ENCODE results near the gene CCN5.

CCN5 gene

DNA sequence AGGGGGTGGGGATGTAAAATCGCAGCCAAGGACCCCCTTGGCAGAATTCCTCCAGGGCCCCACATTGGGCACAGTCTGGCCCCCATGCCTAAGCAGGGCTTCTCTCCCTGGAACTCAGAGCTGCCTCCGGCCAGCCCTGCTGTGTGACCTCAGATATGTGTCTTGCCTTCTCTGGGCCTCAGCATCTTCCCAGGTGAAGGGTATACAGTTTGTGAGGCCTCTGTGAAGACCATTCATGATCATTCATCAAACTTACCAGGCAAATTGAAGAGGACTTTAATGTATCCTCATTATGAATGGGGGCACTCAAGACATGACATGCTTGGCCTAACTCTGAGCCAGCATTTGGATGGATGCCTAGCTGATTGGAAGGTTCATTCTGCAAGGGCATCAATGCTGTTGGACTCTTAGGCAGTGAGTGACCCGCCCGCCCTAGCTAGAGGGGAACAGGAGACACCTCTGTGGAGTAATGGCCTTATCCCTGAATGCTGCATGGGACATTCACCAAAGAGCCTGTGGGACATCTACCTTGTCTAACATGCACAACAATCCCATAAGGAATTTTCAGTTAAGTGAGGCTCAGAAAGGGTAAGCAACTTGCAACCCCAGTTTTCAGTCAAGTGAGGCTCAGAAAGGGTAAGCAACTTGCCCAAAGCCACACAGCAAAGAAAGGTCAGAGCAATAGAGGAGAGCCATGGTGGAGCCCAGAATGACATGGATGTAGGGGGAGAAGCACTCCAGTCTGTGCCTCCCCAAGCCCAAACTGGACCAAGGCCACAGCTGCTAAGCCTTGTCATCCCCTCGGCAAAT is 535 bp downstream of the CCN5 start:
- DNase-seq (ENCODE audit: extremely low read depth in 1 of 2, low read depth in 1 of 2) = no peak

DNA sequence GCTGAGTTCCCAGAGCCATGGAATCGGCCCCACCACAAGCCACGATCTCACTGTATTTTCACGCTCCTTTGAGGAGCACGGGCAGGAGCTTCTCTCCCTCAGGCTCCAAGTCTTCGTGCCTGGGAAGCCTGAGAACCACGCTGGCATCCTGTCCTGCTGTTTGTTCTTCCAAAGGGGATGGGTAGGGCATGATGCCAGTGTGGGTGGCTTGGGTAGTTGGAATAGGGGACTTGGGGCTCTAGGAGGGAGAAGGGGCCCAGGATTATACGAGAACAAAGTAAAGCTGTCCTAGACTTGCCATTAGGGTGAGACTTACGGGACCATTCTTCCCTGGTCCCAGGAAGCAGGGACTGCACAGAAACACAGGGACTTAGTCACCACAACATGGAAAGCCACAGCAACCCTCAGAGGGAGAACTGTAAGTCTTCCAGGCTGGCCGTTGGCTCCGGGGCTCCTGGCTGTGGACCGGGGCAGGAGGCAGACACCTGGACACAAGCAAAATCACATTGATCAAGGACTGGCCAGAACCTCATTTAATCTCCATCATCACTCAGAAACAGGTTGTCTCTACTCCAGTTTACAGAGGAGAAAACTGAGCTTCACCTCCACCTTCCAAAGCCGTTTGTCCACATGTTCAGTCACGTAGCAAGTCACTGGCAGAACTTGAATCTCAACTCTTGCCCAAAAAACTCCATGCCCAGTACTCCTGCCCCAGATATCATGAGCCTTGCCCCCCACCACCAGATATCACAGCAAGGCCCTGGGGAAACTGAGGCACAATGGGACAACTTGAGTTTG is 1.3 kb downstream of the CCN5 start:
- DNase-seq (ENCODE audit: extremely low read depth in 1 of 2, low read depth in 1 of 2) = no peak

DNA sequence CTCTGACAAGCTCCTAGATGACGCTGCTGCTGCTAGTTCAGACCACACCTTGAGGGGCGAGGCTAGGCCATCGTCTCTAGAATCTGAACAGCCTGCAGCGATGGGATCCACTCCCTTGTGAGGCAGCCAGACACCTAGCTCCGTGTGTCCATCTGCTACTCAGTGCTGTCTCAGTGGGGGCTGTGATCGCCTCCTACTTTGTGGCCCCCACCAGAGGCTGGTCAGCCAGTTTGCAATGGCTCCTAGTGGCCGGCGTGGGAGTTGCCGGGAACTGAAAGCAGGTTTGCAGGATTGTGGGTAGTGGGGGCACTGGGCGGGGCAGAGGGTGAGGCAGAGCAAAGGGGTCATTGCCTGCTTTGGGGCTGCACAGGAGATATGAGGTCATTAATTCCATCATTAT is 2.8 kb downstream of the CCN5 start:
- no peak for DNase-seq (ENCODE audit: extremely low read depth in 1 of 2, low read depth in 1 of 2)

DNA sequence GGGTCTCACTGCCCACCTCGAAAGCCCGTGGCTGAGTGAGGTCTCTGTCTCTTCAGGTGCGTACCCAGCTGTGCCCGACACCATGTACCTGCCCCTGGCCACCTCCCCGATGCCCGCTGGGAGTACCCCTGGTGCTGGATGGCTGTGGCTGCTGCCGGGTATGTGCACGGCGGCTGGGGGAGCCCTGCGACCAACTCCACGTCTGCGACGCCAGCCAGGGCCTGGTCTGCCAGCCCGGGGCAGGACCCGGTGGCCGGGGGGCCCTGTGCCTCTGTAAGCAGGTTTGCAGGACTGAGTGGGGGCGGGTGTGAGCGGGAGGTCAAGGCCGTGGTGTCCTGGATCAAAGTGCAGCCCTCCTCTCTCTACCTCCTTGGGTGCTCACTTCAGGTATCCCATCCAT is 4.7 kb downstream of the CCN5 start:
- DNase-seq (ENCODE audit: extremely low read depth in 1 of 2, low read depth in 1 of 2) = no peak

DNA sequence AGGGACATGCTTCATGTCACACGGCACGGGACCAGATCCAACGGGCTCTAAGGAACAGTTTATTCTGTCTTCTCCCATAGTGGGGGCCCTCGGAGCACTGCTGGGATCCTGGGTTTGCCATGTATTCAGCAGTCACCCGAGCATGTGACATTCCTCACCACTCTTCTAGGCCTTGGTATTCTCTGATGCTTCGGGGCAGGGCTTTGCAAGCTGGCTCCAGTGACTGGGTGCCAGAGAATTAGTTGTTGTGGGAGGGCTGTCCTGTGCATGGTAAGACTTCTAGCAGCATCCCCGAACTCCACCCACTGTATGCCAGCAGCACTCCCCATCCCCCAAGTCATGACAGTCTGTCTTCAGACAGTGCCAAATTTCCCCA is 5.4 kb downstream of the CCN5 start:
- no peak for DNase-seq (ENCODE audit: extremely low read depth in 1 of 2, low read depth in 1 of 2)

DNA sequence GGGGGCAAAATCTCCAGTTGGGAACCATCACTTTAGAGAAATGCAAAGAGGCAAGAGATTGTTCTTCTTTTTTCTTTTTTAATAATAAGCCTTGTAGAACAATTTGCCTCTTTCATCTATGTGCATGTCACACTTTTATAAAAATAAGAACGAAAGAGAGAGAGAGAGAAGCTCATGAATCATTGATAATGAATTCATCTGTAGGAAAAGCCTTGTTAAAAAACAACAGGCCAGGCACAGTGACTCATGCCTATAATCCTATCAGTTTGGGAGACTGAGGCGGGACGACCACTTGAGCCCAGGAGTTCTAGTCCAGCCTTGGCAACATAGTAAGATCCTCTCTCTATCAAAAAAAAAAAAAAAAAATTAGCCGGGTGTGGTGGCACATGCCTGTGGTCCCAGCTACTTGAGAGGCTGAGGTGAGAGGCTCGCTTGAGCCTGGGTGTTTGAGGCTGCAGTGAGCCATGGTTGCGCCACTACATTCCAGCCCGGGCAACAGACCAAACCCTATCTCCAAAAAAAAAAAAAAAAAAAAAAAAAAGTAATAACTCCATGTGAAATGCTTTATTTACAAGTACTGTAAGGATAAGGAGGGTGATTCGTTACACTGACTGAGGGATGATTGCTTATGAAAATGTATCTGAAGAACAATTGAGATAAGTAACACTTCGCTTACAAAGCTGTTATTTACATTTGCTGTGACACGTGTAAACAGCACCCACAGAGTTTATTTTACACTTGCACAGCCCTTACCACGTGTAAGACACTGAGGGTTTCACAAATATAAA is 6.0 kb downstream of the CCN5 start:
- DNase-seq (ENCODE audit: extremely low read depth in 1 of 2, low read depth in 1 of 2) = no peak

DNA sequence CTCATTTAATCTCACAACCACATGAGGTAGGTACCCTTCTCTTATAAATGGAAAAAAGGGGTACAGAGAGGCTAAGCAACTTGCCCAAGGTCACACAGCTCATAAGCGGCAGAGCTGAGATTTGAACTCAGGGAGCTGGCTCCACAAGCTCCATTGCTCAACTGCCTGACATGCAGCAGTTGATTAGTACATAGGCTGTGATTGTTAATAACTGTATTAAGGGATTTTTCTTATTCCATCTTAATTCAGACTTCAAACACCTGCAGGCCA is 6.6 kb downstream of the CCN5 start:
- DNase-seq (ENCODE audit: extremely low read depth in 1 of 2, low read depth in 1 of 2) = no peak

DNA sequence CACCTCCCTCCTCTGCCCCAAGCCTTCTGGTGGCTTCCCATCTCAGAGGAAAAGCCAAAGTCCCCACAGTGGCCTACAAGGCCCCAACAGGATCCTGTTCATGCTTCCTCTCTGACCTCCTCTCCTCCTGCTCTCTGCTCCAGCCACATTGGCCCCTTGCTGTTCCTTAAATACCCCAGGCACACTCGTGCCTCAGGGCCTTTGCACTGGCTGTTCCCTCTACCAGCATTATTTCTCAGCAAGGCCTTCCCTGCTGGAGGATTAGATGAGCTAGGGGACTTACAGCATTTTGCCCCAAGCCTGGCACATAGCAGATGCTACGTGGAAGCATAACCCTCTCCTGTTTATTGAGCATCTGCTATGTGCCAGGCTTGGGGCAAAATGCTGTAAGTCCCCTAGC is 7.8 kb downstream of the CCN5 start:
- DNase-seq (ENCODE audit: extremely low read depth in 1 of 2, low read depth in 1 of 2) = no peak

DNA sequence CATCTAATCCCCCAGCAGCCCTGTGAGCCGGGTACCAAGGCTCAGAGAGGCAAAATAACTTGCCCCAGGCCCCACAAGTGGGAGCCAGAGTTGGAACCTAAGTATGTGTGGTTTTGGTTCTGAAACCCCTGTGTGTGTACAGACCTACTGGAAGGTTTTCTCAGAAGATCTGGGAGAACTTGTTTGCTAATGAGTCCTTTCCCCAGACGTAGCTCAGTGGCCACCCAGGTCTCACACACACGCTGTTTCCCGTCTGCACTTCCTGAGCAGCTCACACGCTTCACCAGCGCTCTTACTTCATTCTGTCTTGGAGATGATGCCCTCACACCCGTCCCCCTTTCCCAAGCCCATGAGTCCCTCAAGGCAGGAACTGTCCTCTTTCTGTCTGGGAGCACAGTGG is 8.2 kb downstream of the CCN5 start:
- DNase-seq (ENCODE audit: extremely low read depth in 1 of 2, low read depth in 1 of 2) = no peak

DNA sequence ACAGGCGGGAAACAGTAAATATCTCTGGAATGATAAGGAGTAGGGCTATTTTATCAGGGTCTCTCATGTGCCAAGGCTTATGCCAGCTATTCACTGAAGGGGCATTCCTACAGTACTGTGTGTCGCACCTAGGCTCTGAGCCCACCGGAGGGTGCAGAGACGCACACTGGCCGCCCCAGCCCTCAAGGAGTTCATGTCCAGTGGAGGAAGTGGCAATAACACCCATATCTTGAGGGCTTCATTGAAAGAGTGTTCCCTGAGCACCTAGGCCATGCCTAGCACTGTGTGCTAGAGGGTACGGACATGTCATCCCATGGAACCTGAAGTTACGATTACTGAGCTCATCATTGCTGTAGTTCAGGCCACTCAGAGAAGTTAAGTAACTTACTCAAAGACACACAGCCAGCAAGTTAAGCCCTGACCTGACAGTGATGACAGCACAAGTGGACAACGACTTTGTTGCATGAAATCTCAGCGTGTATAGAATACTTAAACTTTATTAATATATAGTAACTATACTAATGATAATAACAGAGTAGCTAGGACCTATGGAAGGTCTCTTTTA is 8.7 kb downstream of the CCN5 start:
- DNase-seq (ENCODE audit: extremely low read depth in 1 of 2, low read depth in 1 of 2) = no peak

DNA sequence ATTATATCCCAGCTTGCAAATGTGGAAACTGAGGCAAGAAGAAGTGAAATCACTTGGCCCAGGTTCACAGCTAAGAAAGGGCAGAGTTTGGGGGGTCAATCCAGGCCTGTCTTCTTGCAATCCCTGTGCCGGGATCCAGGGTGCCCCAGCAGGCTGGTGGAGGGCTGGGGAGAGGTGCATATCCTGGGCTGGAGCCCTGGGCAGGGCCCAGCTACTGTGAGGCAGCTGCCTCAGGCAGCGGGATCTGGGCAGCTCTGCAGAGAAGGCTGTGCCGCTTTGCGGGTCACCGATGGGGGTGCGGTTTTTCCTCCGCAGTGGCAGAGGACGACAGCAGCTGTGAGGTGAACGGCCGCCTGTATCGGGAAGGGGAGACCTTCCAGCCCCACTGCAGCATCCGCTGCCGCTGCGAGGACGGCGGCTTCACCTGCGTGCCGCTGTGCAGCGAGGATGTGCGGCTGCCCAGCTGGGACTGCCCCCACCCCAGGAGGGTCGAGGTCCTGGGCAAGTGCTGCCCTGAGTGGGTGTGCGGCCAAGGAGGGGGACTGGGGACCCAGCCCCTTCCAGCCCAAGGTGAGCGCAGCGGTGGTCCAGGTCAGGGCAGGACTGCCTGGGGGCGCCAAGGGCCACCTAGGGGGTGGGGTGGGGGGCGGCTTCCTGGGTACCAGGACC is 9.4 kb downstream of the CCN5 start:
- DNase-seq (ENCODE audit: extremely low read depth in 1 of 2, low read depth in 1 of 2) = no peak

DNA sequence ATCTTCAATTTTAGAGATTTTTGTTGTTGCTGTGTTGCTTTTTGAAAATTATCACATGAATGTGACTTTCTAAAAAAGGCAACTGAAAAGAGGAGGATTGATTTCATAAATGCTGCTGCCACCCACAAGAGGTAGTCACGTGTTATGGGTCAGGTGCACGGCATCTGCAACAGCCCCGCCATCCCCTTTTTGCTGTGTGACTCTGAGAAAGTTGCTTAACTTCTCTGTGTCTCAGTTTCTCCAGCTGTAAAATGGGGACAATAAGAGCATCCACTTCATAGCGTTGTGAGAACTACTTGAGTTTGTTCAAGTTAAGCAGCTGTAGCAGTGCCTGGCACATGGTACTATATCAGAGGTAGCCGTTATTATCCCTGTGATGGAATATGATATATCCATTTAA is 10.7 kb downstream of the CCN5 start:
- DNase-seq (ENCODE audit: extremely low read depth in 1 of 2, low read depth in 1 of 2) = no peak

DNA sequence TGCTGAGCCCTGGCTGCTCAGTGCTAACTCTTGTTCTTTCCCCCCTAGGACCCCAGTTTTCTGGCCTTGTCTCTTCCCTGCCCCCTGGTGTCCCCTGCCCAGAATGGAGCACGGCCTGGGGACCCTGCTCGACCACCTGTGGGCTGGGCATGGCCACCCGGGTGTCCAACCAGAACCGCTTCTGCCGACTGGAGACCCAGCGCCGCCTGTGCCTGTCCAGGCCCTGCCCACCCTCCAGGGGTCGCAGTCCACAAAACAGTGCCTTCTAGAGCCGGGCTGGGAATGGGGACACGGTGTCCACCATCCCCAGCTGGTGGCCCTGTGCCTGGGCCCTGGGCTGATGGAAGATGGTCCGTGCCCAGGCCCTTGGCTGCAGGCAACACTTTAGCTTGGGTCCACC is 11.9 kb downstream of the CCN5 start:
- DNase-seq (ENCODE audit: extremely low read depth in 1 of 2, low read depth in 1 of 2) = no peak

DNA sequence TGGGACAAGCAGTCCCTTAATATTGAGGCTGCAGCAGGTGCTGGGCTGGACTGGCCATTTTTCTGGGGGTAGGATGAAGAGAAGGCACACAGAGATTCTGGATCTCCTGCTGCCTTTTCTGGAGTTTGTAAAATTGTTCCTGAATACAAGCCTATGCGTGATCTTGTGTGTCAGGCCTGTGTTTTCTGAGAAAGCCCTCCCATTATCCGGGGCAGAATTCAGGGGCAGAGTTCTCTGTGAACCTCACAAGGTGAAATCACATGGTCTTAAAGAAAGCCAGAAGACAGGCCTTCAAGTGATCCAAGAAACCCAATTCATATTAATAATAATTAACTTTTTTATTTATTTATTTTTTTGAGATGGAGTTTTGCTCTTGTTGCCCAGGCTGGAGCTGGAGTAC is 12.5 kb downstream of the CCN5 start:
- DNase-seq (ENCODE audit: extremely low read depth in 1 of 2, low read depth in 1 of 2) = no peak

DNA sequence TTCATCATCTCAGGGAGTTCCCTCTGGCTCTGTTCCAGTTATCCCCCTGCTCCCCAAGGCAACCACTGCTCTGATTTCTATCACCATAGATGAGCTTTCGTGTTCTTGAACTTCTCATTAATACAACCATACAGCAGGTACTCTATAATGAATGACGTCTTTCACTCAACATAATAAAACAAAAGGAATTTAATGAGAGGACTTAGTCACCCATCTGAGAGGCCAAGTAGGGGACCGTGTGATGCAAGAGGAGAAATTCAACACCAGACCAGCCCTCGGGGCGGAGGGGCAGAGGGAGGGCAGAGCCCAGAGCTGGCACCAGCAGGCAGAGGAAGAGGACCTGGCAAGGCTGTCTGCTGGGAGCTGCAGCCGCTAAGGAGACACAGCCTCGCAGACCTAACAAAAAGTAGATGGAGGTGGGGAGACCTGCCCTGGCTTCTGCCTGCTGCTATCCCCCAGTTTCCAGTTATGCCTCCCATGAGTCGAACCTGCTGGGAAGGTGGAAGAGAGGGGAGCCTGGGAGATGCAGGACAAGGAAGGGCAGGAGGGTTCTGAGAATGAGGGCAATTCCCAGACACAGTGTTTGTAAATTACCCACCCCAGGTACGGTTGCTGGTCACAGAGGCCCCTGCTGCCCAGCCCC is 13.8 kb downstream of the CCN5 start:
- DNase-seq (ENCODE audit: extremely low read depth in 1 of 2, low read depth in 1 of 2) = no peak

DNA sequence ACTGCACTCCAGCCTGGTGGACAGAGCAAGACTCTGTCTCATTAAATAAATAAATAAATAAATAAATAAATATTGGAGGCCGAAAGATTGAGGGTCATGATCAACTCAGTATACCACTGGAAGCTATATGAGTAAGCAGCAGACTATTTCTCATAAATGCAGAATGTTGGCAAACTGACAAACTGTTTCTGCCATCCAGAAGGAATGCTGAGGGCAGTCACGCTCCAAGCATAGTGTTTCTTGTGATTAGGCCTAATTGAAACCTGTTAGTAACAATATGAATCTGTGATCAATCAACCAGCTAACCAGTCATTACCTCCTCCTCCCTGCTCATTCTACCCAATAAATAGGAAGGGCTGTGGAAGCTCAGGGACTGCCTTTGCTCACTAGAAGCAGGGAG is 15.3 kb downstream of the CCN5 start:
- DNase-seq (ENCODE audit: extremely low read depth in 1 of 2, low read depth in 1 of 2) = no peak

DNA sequence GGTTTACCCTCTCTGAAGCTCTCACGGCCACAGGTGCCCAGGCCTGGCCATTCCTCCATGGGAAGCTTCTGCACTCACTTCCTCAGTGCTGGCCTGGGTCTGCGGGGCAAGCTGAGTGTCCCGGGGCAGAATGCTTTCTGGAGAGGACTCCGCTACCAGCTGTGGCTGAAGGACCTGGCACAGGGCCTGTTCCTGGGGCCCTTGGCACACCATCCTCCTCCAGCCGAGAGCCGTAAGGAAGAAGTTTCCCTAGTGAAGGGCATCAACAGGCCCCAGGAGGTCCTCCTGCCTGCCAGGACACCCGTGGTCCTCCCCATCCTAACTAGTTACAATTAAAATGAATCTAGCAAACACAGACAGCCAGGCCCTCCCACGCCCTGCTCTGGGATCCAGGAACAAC is 16.5 kb downstream of the CCN5 start:
- DNase-seq (ENCODE audit: extremely low read depth in 1 of 2, low read depth in 1 of 2) = no peak

DNA sequence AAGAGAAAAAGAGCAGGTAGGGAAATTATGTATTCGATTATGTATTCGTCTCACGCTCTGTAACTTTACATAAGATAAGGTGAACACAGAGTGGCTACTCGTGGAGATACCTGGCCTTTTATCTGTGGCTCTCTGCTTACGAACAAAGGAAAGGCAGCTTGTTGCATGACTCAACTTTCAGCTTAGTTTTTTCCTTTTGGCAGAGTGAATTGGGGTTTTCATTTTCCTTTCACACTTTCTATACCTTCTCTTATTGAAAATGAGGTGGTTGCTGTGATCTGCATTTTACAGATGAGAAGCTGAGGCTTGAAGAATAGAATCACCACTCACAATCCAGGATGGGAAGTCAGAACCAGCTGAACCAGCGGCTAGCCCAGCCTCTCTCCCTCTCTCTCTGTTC is 17.2 kb downstream of the CCN5 start:
- DNase-seq (ENCODE audit: extremely low read depth in 1 of 2, low read depth in 1 of 2) = no peak

DNA sequence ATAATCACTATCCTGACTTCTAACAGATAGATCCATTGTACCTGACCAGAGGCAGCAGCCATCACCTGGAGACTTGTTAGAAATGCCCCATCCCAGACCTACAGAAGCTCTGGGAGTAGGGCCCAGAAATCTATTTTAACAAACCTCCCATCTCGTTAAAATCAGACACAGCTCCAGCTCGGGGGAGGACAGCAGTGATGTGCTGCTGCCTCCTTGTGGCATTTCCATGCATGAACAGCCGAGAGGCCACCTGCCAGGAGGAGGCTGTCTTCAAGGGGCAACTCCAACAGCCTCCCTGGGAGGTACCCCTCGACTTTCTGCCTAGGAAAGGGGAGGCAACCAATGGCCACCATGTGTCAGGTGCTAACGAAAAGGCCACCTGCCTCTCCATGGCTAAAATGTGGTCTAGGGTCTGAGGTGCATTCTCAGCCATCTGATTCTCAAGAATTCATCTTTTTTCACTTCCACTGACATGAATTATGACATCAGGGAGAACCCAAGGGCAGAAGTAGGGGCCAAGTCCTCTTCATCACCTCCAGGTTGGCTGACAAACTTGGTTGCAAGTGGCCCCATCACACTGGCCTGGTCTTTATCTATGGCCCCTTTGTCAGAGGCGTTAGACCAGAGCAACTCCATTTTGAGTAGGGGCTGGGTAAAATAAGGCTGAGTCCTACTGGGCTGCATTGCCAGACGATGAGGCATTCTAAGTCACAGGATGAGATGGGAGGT is 18.3 kb downstream of the CCN5 start:
- no peak for DNase-seq (ENCODE audit: extremely low read depth in 1 of 2, low read depth in 1 of 2)

DNA sequence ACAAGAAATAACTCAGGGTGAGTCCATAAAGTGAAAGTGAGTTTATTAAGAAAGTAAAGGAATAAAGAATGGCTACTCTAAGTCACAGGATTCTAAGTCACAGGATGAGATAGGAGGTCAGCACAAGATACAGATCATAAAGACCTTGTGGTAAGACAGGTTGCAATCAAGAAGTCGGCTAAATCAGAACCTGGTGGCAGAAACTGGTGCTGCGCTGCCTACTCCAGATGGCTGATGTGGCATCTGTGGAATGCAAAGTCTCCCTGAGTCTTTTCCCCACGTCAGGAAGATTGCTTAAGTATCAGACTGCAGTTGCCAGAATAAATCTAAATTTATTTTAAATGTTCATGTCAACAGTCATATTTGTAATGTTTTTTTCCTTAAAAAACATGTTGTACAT is 19.8 kb downstream of the CCN5 start:
- no peak for DNase-seq (ENCODE audit: extremely low read depth in 1 of 2, low read depth in 1 of 2)

All from activated CD8-positive, alpha-beta memory T cell treated with anti-CD3 and anti-CD28 coated beads for 1 hour (primary cell).